K562 (cell line): ENCODE measurements around the gene XPR1. TPM values are rescaled to one million over a fixed set of nuclear protein-coding genes. Genes with fewer than 3 reads are reported as not detected.

ENCODE experiments used
- ATF1 ChIP-seq, 2 experiments: fragments of 450-650 bp in 1 of 2; IDR thresholded peaks; 2 replicates each; pipeline ENCODE4 v1.6.1; 2016; ENCODE audit warnings: missing compliant biosample characterization in 1 of 2, missing genetic modification characterization in 1 of 2
- BCL6 ChIP-seq: fragments of 250-450 bp; sonication (Bioruptor Pico); IDR thresholded peaks from 2 replicates; pipeline ENCODE4 v1.4.0; 2020
- EWSR1 ChIP-seq: fragments of 450-650 bp; IDR thresholded peaks from 2 replicates; pipeline ENCODE4 v1.6.1; 2018; ENCODE audit warnings: borderline replicate concordance, mild to moderate bottlenecking, low read depth, moderate library complexity; ENCODE audit not compliant: partially characterized antibody
- GTF2F1 ChIP-seq: IDR thresholded peaks from 2 replicates; pipeline ENCODE4 v1.6.1; 2011; ENCODE audit warnings: low read depth, low read length, improper control_type of control experiment
- HSF4 ChIP-seq: fragments of 250-450 bp; sonication (Bioruptor Pico); IDR thresholded peaks from 2 replicates; pipeline ENCODE4 v2.1.2; 2022; ENCODE audit warnings: mild to moderate bottlenecking, moderate library complexity, borderline replicate concordance
- KLF13 ChIP-seq: fragments of 450-650 bp; IDR thresholded peaks from 2 replicates; pipeline ENCODE4 v1.6.1; 2016; ENCODE audit warnings: missing genetic modification characterization, low read depth, mild to moderate bottlenecking, missing compliant biosample characterization, moderate library complexity, borderline replicate concordance
- NR4A1 ChIP-seq, 2 experiments: fragments of 250-450 bp in 1 of 2; fragments of 450-650 bp in 1 of 2; sonication (Bioruptor Pico) in 1 of 2; IDR thresholded peaks; 2 replicates each; pipeline versions ENCODE4 v1.4.0 to v1.6.1; 2016 to 2020; ENCODE audit warnings: mild to moderate bottlenecking in 2 of 2, missing compliant biosample characterization in 1 of 2, missing genetic modification characterization in 1 of 2, moderate library complexity in 1 of 2
- SRSF1 ChIP-seq: fragments of 200-400 bp; formaldehyde crosslinking; IDR thresholded peaks from 2 replicates; pipeline ENCODE4 v1.6.1; 2017; ENCODE audit warnings: mild to moderate bottlenecking, low read depth, low read length, moderate library complexity
- TBL1XR1 ChIP-seq, 2 experiments: IDR thresholded peaks; 2 replicates each; pipeline ENCODE4 v1.6.1; 2012; ENCODE audit warnings: improper control_type of control experiment in 2 of 2, low read length in 2 of 2, mild to moderate bottlenecking in 1 of 2
- ZNF217 ChIP-seq: sonication (generic); formaldehyde crosslinking; IDR thresholded peaks from 2 replicates; pipeline ENCODE4 v1.8.0; 2022; ENCODE audit warnings: mild to moderate bottlenecking, missing genetic modification reagents
- polyA plus RNA-seq, 8 experiments: library from polyadenylated mRNA; depleted of rRNA in 4 of 8; stranded (reverse) in 5 of 8; unstranded in 3 of 8; fragments of >200 nt; fragmentation: Nextera tagmentation in 2 of 8; fragmentation: Illumina TruSeq in 1 of 8; extraction: Ambion mirVana in 2 of 8; extraction: Trizol in 1 of 8; gene quantifications; 2 replicates each; pipeline versions ENCODE4 v1.2.1 to v1.2.3, GENCODE V29; 2011 to 2014; ENCODE audit warnings: inconsistent platforms in 1 of 8, missing spikeins in 1 of 8
- total RNA-seq, 7 experiments: library from RNA; depleted of rRNA in 6 of 7; stranded (reverse); fragments of >200 nt in 6 of 7; fragmentation: Illumina TruSeq in 2 of 7; extraction: Trizol in 2 of 7; gene quantifications; 2 replicates each; pipeline versions ENCODE4 v1.2.1 to v1.2.3, GENCODE V29; 2011 to 2021; ENCODE audit warnings: low replicate concordance in 1 of 7
- TF ChIP-seq, protein P1 (sequence below): sonication (generic); formaldehyde crosslinking; IDR thresholded peaks from 2 replicates; pipeline ENCODE4 v1.8.0; 2023; ENCODE audit warnings: mild to moderate bottlenecking, missing genetic modification reagents
- TF ChIP-seq, protein P2 (sequence below), 2 experiments: IDR thresholded peaks; 2 replicates each; pipeline ENCODE4 v1.6.1; 2012; ENCODE audit warnings: improper control_type of control experiment in 2 of 2, low read depth in 2 of 2, low read length in 2 of 2, borderline replicate concordance in 1 of 2
- TF ChIP-seq, protein P3 (sequence below): fragments of 450-650 bp; IDR thresholded peaks from 2 replicates; pipeline ENCODE4 v1.6.1; 2016; ENCODE audit warnings: antibody characterized with exemption
- TF ChIP-seq, protein P4 (sequence below): fragments of 150-350 bp; conservative IDR thresholded peaks from 2 replicates; pipeline ENCODE4 v1.6.1; 2014; ENCODE audit warnings: low read length

The XPR1 gene
- total and polyA plus RNA-seq, 9 of the 15 experiments (the other 6 are each of a cell fraction or from before 2014, with no cell fraction given): 3.0 to 66.2 (median 38.6) TPM

DNA sequence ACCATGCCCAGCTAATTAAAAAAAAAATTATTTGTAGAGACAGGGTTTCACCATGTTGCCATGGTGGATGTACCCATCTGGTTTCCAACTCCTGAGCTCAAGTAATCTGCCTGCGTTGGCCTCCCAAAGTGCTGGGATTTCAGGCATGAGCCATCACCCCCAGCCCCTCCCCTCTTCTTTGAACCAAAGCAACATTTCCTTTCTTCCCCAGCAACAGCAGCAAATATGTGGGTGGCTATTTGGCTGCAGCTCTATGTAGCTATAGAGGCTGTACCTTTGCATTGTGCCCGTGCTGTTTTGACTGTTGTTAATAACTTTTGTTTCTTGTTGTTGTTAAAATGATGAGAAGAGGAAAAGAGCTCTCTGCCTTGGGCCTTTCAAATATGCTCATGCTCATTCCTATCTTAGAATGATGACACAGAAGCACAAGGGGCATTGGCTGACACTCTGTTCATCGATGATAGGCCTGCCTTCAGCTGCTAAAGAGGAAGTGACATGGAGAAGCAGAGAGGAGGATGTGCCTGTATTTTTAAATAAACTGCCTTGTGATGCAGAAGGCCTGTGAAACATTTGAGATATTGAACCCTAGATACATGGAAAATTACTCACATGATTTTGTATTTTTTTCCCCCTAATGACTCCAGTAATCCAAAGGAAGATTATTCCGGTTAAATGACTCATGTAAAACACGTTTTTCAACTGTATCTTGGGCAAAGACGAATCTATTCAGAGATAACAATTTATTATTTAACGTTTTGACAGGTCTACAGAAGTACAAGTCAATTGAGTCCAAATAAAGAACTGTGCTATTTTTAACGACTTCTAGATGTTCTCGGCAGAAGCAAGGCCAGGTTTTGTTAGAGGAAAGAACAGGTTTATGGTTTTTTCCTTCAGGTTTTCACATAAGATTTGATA, 20.5 kb upstream of the XPR1 start (continued):
- no peak for TF ChIP-seq KLF13 (tag)
- no peak for TF ChIP-seq BCL6
- TF ChIP-seq, protein P1, sequence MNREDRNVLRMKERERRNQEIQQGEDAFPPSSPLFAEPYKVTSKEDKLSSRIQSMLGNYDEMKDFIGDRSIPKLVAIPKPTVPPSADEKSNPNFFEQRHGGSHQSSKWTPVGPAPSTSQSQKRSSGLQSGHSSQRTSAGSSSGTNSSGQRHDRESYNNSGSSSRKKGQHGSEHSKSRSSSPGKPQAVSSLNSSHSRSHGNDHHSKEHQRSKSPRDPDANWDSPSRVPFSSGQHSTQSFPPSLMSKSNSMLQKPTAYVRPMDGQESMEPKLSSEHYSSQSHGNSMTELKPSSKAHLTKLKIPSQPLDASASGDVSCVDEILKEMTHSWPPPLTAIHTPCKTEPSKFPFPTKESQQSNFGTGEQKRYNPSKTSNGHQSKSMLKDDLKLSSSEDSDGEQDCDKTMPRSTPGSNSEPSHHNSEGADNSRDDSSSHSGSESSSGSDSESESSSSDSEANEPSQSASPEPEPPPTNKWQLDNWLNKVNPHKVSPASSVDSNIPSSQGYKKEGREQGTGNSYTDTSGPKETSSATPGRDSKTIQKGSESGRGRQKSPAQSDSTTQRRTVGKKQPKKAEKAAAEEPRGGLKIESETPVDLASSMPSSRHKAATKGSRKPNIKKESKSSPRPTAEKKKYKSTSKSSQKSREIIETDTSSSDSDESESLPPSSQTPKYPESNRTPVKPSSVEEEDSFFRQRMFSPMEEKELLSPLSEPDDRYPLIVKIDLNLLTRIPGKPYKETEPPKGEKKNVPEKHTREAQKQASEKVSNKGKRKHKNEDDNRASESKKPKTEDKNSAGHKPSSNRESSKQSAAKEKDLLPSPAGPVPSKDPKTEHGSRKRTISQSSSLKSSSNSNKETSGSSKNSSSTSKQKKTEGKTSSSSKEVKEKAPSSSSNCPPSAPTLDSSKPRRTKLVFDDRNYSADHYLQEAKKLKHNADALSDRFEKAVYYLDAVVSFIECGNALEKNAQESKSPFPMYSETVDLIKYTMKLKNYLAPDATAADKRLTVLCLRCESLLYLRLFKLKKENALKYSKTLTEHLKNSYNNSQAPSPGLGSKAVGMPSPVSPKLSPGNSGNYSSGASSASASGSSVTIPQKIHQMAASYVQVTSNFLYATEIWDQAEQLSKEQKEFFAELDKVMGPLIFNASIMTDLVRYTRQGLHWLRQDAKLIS (CRISPR knock-in tag): no peak
- TF ChIP-seq GTF2F1: no peak
- no peak for TF ChIP-seq SRSF1
- no peak for TF ChIP-seq NR4A1 (CRISPR knock-in tag; IDR thresholded peaks at IDR 0.05)
- TF ChIP-seq NR4A1 (tag; IDR thresholded peaks at IDR 0.05): peak; percentile 49; the same call in 1 of the 2 replicates
- TF ChIP-seq TBL1XR1 (IDR thresholded peaks at IDR 0.05; ENCODE audit: low read length in 2 of 2): peak in 1 of 2 experiments; percentile 82; a peak in 1 of 4 replicates
- TF ChIP-seq, protein P2, sequence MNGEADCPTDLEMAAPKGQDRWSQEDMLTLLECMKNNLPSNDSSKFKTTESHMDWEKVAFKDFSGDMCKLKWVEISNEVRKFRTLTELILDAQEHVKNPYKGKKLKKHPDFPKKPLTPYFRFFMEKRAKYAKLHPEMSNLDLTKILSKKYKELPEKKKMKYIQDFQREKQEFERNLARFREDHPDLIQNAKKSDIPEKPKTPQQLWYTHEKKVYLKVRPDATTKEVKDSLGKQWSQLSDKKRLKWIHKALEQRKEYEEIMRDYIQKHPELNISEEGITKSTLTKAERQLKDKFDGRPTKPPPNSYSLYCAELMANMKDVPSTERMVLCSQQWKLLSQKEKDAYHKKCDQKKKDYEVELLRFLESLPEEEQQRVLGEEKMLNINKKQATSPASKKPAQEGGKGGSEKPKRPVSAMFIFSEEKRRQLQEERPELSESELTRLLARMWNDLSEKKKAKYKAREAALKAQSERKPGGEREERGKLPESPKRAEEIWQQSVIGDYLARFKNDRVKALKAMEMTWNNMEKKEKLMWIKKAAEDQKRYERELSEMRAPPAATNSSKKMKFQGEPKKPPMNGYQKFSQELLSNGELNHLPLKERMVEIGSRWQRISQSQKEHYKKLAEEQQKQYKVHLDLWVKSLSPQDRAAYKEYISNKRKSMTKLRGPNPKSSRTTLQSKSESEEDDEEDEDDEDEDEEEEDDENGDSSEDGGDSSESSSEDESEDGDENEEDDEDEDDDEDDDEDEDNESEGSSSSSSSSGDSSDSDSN (IDR thresholded peaks at IDR 0.05; ENCODE audit: borderline replicate concordance in 1 of 2, low read depth in 2 of 2, low read length in 2 of 2): no peak
- TF ChIP-seq, protein P3, sequence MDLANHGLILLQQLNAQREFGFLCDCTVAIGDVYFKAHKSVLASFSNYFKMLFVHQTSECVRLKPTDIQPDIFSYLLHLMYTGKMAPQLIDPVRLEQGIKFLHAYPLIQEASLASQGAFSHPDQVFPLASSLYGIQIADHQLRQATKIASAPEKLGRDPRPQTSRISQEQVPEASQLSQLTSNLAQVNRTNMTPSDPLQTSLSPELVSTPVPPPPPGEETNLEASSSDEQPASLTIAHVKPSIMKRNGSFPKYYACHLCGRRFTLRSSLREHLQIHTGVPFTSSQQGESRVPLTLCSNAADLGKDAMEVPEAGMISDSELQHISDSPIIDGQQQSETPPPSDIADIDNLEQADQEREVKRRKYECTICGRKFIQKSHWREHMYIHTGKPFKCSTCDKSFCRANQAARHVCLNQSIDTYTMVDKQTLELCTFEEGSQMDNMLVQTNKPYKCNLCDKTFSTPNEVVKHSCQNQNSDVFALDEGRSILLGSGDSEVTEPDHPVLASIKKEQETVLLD: no peak; the same call in 1 of the 2 replicates
- peak; percentile 33; the same call in 1 of the 2 replicates for TF ChIP-seq HSF4 (CRISPR knock-in tag)
- TF ChIP-seq ZNF217 (CRISPR knock-in tag): no peak
- no peak for TF ChIP-seq EWSR1
- no peak for TF ChIP-seq ATF1 (CRISPR knock-in tag; IDR thresholded peaks at IDR 0.05)
- peak; percentile 77 for TF ChIP-seq ATF1 (tag; IDR thresholded peaks at IDR 0.05)
- TF ChIP-seq, protein P4, sequence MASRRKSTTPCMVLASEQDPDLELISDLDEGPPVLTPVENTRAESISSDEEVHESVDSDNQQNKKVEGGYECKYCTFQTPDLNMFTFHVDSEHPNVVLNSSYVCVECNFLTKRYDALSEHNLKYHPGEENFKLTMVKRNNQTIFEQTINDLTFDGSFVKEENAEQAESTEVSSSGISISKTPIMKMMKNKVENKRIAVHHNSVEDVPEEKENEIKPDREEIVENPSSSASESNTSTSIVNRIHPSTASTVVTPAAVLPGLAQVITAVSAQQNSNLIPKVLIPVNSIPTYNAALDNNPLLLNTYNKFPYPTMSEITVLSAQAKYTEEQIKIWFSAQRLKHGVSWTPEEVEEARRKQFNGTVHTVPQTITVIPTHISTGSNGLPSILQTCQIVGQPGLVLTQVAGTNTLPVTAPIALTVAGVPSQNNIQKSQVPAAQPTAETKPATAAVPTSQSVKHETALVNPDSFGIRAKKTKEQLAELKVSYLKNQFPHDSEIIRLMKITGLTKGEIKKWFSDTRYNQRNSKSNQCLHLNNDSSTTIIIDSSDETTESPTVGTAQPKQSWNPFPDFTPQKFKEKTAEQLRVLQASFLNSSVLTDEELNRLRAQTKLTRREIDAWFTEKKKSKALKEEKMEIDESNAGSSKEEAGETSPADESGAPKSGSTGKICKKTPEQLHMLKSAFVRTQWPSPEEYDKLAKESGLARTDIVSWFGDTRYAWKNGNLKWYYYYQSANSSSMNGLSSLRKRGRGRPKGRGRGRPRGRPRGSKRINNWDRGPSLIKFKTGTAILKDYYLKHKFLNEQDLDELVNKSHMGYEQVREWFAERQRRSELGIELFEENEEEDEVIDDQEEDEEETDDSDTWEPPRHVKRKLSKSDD: no peak
